NCI-H2107 treated with DMSO at 0.1 percent for 48 hours (cell line): ENCODE data around the gene GTF2F2.
"Not testable (repeated sequence)": the region's sequence is repeated elsewhere in the genome, so short reads cannot be mapped to it uniquely, and the experiment has no call there.

Experiments used
- DNase-seq: peaks from one replicate; lab custom pipeline; 2025; ENCODE audit not compliant: unreplicated experiment; lab: John Stamatoyannopoulos, UW

Gene GTF2F2

DNA sequence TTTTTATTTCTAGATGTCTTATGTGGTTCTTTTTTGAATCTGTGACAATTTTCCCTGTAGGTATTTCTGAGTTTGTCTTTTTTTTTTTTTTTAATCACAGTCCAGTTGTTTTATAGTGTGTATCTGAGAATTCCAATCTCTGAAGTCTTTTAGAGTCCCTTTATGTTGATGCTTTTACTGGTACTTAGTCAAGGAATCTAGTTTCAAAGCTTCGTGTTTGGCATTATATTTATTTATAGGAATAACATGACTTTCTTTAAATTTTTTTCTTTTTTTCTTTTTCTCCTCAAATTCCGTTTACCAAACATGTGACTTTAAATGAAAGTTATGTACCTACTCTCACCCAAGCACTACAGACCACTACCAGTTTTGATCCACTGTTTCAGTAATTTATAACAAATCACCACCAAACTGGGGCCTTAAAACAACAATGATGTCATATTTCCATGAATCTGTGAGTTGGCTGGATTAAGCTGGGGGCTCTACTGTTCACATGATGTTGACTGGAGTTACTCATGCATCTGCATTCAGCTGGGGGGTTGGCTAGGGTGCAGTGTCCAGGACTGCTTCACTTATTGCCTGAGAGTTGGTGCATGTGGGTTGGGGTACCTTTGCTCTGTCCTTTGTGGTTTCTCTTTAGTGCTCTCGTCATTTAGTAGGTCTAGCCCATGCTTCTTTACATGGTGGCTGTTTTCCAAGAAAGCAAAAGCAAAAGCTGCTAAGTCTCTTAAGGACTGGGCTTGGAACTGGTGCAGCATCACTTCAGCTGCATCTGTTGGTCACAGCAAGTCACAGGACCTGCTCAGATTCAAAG lies 58.2 kb downstream of the GTF2F2 start:
- no peak for DNase-seq

DNA sequence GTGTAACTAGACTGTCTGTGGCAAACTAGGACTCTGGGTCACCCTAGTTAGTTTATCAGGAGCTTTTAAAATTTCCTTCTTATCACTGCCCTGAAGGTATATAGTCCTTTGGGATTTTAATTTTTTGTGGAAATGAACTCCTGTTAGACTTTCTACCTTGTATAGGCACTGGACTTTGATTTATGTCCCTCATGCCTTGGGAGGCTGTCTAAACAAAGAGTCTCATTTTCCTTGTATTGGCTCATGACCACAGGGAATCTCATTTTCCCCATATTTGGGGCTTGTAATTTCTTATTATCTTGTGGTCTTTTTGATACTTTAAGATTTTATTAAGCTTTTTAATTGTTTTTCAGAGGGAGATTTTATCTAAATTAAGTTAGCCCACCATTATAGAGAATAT lies 59.1 kb downstream of the GTF2F2 start:
- DNase-seq: no peak

DNA sequence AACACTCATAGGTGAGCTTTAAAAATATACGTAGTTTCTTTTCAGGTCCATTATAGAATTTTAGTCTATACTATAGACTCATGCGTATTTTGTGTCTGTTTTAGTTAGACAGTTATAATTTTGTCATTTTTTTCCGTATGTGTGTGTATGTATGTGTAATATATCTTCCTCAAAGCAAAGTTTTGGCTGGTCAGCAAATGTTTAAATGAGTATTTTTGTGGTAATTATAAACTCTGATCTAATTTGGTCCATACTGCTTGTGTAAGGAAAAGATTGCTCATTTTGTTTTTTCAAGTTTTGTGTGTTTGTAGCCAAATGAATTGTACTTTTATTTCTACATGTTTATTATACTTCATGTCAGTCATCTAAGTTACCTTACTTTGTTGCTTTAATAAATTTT lies 60.0 kb downstream of the GTF2F2 start:
- DNase-seq: no peak

DNA sequence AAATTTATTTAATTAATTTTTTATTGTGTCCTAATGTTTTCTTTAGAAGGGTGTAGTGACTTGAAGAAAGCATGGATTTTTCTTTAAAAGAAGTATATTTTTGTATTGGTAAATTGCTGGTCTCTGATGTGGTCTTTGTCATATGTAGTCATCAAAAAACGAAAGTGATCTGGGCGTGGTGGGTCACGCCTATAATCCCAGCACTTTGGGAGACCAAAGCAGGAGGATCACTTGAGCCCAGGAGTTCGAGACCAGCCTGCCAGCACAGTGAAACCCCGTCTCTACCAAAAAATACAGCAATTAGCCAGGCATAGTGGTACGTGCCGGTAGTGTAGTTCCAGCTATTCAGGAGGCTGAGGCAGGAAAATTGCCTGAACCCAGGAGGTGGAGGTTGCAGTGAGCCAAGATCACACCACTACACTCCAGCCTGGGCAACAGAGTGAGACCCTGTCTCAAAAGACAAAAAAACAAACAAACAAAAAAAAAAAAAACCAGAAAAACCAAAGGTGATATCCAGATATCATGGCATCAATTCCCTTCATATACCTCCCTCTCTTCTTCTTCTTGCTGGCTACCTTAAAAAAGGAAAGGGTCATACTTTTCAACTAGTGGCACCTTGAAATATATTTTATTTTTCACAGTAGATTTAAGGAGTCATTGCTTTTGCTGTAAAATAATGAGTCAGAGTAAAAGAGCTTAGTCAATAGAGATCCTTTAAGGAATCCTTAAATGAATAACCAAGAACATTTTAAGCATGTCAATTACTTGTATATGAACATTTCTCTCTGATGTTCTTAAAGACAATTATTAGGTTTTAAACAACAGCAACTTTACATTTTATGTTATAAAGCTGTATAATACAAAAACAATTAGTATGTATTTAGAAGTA lies 60.6 kb downstream of the GTF2F2 start:
- DNase-seq: no peak

DNA sequence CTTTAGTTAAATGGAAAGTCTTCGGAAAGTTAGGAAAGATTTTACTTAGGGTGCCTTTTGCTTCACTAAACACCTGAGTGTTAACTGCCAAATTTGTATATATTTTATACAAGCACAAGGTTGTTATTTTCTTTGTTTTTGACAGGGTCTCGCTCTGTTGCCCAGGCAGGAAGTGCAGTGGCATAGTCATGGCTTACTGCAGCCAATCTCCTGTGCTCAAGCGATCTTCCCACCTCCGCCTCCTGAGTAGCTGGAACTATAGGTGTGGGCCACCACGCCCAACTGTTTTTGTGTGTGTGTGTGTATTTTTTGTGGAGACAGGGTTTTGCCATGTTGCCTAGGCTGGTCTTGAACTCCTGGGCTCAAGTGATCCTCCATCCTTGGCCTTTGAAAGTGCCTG lies 64.4 kb downstream of the GTF2F2 start:
- DNase-seq: no peak

DNA sequence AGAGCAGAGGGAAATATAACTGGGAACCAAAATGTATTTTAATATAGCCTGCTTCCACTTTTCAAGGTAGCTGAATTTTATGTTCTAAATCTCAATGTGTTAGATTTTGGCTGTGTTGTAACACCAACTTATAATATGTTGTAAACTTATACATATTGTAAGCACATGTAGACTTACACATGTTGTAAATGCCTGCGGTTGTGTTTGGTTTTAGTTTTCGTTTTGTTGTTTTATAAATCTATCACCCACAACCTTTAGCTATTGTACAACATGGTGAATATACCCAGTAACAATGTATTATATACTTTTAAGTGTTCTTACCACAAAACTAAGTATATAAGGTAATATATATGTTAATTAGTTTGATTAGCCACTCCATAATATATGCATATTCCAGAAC lies 65.0 kb downstream of the GTF2F2 start:
- DNase-seq: no peak

DNA sequence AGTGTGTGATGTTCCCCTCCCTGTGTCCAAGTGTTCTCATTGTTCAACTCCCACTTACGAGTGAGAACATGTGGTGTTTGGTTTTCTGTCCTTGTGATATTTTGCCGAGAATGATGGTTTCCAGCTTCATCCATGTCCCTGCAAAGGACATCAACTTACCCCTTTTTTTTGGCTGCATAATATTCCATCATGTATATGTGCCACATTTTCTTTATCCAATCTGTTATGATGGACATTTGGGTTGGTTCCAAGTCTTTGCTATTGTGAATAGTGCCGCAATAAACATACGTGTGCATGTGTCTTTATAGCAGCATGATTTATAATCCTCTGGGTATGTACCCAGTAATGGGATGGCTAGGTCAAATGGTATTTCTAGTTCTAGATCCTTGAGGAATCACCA lies 68.8 kb downstream of the GTF2F2 start:
- DNase-seq: not testable (repeated sequence)

DNA sequence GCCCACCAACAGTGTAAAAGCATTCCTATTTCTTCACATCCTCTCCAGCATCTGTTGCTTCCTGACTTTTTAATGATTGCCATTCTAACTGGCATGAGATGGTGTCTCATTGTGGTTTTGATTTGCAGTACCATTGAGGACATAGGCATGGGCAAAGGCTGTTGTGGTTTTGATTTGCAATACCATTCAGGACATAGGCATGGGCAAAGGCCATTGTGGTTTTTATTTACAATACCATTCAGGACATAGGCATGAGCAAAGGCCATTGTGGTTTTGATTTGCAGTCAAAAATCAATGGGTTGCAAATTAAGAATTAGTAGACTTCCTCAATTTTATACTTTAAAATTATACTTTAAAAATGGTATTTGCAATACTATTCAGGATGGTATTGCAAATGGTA lies 69.2 kb downstream of the GTF2F2 start:
- not testable (repeated sequence) for DNase-seq

DNA sequence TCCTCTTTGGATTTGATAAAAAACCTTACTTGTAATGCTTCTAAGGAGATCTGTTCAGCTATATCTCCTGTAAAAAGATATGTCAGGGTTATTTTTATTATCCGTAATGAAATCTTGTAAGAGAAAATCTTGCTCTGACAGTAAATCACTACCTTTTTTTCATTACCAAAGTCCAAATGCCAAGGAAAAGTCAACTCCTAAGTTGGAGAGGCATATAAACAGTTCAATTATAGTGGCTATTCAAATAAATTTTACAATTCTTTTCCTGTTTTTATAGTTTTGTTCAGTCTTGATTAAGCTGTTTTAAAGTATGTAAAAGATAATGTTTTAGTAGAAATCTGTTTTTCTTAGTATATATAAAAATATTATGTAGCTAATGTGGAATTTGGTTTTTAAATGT lies 71.6 kb downstream of the GTF2F2 start:
- no peak for DNase-seq

DNA sequence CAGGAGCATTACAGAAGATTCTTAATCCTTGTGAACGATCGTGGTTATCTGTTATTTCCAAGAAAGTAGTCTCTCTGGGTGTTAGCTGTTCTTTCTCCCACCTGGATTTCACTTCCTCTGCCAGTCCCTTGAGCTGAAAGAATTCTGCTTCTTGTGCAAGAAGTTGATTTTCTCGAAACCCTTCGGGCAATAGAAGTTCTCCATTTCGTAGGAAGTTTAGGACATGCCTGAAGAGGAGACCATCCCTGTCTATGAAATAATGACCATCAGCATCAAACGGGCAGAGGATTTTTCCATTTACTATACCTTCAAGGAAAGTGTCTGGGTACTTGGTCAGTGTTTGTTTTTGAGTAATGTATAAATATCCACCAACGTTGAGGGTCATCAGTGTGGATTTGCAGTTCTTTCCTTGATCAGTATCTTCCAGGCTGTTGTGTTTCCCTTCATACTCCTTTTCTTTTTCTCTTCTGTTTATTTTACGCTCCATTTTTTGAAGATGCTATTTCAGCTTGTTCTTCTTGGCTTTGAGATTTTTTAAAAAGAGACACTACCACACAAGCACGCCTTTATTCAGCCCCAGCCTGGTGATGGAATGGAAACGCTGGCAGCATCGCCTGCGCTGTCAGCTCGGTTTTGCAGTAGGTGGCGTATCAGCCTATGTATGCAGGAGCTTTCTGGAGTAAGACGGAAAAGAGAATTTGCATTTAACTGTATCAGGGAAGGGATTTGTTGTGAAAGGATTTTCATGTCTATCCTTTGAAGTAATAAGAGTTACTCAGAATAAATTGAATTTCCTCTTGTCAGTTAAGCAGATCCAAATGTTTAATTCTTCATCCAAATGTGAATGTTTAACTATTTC lies 74.0 kb downstream of the GTF2F2 start:
- no peak for DNase-seq

DNA sequence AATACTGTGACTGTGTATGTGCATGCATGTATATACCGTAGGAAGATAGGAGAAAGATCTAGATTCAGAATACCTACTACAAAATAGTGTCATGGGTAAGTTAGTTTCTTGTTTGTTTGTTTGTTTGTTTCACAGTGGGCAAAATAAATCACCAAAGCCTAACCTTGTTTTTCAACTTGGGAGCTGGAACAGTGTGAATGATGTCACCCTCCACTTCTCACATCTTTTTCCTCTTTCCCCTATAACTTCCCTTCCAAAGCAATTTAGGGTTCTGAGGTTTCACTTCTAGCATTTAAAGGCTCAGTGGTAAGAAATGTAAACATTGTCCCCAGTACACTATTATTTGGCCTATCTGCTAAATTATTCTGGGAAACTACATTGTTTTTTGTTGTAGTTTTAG lies 75.1 kb downstream of the GTF2F2 start:
- no peak for DNase-seq

DNA sequence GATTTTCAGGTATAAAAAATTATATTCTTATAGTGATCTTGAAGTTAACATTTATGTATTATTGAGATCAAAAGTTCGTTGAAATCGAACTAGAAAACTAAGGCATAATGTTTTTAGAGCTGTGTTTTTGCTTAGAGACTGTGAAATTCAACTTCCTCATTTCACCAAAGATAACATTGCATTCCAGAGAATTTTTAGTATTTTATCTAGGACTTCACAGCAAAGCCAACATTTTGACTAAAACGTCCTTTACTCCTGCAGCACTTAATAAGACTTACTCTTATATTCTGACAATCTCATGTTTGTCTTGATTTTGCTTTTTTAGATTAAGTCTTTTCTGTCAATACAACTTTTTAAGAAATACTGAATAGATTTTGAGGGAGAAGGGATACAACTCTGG lies 75.8 kb downstream of the GTF2F2 start:
- no peak for DNase-seq

DNA sequence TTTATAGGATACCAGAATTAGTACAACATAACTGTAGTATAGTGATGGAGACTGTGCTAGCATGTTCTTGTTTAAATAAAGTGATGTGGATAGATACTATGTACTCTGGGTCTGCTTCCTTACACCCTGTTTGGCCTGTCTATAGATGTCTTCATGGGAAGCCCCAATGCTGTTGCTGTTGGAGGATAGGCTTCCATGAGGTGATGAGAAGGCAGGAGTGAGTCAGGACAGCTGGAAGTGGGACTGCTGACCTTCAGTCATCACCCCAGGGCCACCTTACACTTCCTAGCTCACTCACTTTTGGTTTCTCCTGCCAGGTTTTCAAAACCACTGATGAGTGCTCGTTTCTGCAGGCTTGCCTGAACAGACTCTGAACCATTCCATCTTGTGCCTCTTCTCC lies 76.3 kb downstream of the GTF2F2 start:
- DNase-seq: no peak

DNA sequence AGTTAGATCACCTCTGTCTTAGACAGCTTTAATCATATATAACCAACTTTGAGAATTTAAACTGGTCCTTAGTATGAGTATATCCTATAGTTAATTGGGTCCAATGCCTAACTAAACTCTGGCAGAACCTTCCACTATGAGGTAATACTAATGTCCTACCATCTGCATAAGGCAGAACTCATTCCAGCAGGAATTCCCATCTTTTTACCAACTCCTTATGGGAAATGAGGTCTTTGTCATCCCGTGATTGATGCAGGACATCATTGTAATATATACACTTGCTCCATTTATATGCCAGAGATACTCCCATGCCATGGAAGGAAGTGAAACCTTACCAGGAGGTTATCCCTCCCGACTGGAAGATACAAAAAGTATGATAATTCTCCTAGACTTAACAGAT lies 77.7 kb downstream of the GTF2F2 start:
- no peak for DNase-seq

DNA sequence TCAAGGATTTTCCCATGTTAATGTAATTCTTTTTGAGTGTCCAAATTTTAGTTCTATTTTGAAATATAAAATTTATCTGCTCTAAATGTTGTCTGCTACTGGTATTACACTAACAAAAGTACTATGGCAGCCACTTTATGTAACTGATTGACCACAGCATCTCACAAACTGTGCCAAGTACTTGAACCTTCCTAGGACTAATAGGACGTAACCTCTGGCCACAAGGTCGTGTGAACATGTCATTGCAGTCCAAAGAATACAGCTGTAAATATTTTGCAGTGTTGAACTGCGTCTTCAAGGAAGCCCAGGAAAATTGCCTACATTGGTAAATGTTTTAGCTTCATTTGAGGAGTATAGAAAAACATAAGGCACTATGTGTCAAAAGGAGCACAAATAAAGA lies 78.6 kb downstream of the GTF2F2 start:
- DNase-seq: no peak

DNA sequence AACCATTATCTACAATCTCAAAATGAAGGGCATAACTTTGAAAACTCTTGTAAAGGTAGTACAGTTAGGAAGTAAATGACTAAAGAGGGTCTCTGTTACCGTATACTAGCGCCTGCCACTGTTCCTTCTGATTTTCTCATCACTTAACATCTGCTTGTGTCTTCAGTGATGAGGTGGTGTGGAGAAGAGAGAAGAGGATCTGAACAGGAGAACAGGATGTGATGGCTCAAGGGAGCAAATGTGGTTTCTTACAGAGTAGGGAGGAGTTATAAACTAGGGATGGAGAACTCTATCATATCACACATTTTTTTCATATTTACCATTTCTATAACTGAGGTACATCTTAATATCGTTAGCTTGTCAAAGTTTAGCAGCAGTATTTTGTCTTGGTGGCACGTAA lies 79.4 kb downstream of the GTF2F2 start:
- no peak for DNase-seq

DNA sequence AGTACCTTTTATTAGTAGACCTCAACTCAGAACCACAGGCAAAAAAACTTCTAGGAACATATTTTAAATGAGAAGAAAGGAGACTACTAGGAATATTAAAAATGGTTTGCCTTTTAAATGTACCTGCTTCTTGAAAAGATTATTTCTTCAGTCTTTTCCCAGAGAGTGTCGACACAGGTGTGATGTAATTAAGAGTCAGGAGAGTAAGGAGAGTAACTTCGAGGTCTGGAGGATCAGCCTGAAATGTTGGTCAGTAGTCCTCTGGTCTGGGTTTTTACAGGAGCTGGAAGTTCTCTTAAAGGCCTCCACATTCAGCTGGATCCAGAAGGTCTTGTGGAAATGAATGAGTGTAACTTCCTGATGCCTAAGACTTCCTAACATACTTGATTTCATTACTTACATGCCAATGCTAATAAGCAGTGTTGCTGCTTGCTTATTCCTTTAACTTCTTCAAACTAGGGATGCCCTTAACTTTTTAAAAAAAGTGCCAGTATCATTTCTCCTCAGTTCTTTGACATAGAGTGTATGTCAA lies 80.5 kb downstream of the GTF2F2 start, which contains the start of gene KCTD4:
Gene KCTD4, minus strand, starts transcription at position 345 of the 532 bp plus-strand sequence. CDS start 6,478 bp downstream, outside the sequence.
- DNase-seq: no peak

DNA sequence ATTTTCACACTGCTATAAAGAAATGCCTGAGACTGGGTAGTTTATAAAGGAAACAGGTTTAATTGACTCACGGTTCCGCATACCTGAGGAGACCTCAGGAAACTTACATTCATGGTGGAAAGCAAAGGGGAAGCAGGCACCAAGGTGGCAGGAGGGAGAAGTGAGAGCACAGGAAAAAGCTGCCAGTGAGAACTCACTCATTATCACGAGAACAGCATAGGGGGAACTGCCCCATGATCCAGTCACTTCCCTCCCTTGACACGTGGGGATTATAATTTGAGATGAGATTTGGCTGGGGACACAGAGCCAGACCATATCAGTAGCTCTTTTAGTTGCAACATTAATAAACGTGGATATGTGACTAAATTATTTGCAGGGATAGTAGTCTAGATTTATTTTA lies 84.8 kb downstream of the GTF2F2 start:
- DNase-seq: no peak

DNA sequence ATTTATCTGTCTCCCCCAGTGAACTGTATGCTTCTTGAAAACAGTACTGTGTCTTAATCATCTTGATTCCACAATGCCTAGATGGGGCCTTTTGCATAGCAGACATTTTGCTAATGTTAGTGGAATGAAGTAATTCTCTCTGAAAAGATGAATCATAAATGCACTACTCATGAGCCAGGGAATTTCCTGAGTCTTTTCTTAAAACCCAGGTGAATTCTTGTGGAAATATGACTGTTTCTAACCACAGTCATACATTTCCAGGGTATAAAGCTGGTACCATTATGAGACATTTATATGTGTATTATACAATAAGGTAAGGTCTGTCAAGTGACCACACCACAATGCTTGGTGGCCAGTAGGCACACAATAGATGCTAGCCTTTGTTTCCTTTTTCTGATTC lies 86.0 kb downstream of the GTF2F2 start:
- no peak for DNase-seq

DNA sequence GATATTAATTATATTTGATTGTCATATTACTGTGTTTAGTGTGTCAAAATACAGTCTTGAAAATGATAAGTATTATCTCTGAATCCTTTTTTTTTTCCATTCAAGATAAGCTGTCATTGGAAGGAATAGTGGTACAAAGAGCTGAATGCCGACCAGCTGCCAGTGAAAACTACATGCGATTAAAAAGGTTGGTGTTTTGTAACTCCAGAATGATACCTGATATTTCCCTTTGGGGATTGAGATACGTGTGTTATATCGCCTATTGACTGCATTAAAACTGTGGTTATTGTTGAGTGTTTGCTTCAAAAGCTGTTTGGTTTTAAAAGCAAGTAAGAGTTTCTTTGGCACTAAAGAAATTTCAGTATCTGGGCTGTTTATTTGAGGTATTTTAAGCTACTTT lies 87.0 kb downstream of the GTF2F2 start:
- peak; percentile 93 for DNase-seq

DNA sequence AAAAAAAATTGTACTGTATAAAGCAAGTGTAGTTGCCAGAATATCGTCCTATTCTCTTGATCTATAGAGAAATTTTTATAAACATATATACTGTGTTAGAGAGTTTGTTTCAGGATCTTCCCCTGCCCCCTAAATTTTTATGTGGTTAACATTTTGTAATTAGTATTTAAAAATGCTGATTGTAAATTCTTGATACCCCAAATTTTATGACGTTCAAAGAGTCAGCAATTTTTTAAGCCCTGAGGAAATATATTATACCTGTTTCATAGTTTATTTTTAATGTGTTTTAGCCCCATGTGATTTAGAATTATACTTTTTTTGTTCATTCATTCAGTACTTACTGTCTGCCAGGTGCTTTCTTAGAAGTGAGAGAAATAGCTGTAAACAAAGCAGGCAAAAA lies 87.8 kb downstream of the GTF2F2 start:
- DNase-seq: no peak
